ENCODE measurements around the gene CYBRD1.
"Not testable (repeated sequence)": the region's sequence is repeated elsewhere in the genome, so short reads cannot be mapped to it uniquely, and the experiment has no call there.

Gene CYBRD1

GRCh38 chr2:171531291-171531690 is 9.0 kb downstream of the CYBRD1 start:
- Histone ChIP-seq H3K9ac (ENCODE audit: low read length in 2 of 2) (no peak overlapping the region), H3K36me3 (ENCODE audit: control insufficient read depth in 2 of 2, insufficient read depth in 2 of 2, low read length in 2 of 2) (peaks cover 0 to 2% of the 10 kb centered on the region in 2 donors), H3K4me1 (ENCODE audit: control insufficient read depth, insufficient read depth, low read length) (peaks cover 3% of the 10 kb centered on the region), H3K4me3 (ENCODE audit: low read length in 2 of 2) (no peak overlapping the region), H3K27ac (ENCODE audit: low read length) (no peak overlapping the region), H3K27me3 (ENCODE audit: control insufficient read depth in 1 of 2, insufficient read depth in 2 of 2, low read length in 2 of 2) (no peaks in the 10 kb centered on the region), H3K9me3 (ENCODE audit: control insufficient read depth in 2 of 2, low read length in 2 of 2) (no peaks in the 10 kb centered on the region)

DNA sequence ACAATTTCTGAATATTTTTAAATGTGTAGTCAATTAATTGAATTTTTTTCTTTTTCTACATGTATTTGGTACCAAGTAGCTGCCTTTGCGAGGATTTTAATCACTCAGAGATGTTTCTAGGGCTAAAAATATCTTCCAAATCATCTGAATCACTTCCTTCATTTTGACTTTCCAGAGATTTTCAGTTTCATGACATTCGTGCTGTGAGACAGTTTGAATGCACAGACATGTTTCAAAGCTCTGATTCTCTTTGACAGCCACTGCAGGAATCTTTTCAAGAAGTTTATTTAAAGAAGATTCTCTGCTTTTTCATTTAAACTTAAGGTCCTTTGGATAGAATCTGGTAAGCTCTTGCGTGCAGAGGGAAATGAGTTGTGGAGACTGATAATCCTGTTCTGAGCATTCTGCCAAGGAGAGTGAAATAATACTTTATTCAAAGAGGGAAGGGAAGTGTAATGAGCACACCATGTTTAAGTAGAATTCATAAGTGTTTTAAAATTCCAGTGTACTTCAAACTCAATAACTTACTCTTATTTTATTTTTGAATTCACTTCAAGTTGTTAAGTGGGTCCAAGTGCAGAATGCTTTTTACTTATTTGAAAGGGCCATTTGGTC is 9.7 kb downstream of the CYBRD1 start:
- Histone ChIP-seq H3K9me3 (ENCODE audit: control insufficient read depth in 2 of 2, low read length in 2 of 2) (no peaks in the 10 kb centered on the region), H3K27ac (ENCODE audit: low read length) (no peak overlapping the region), H3K9ac (ENCODE audit: low read length in 2 of 2) (no peak overlapping the region), H3K27me3 (ENCODE audit: control insufficient read depth in 1 of 2, insufficient read depth in 2 of 2, low read length in 2 of 2) (no peaks in the 10 kb centered on the region), H3K4me3 (ENCODE audit: low read length in 2 of 2) (no peak overlapping the region), H3K36me3 (ENCODE audit: control insufficient read depth in 2 of 2, insufficient read depth in 2 of 2, low read length in 2 of 2) (peaks cover 0 to 2% of the 10 kb centered on the region in 2 donors), H3K4me1 (ENCODE audit: control insufficient read depth, insufficient read depth, low read length) (peaks cover 3% of the 10 kb centered on the region)

GRCh38 chr2:171533331-171533730 is 11.1 kb downstream of the CYBRD1 start:
- Histone ChIP-seq H3K4me3 (ENCODE audit: low read length in 2 of 2) (no peak overlapping the region), H3K4me1 (ENCODE audit: control insufficient read depth, insufficient read depth, low read length) (peaks cover 3% of the 10 kb centered on the region), H3K27ac (ENCODE audit: low read length) (no peak overlapping the region), H3K9ac (ENCODE audit: low read length in 2 of 2) (no peak overlapping the region), H3K9me3 (ENCODE audit: control insufficient read depth in 2 of 2, low read length in 2 of 2) (no peaks in the 10 kb centered on the region), H3K36me3 (ENCODE audit: control insufficient read depth in 2 of 2, insufficient read depth in 2 of 2, low read length in 2 of 2) (peaks cover 0 to 2% of the 10 kb centered on the region in 2 donors), H3K27me3 (ENCODE audit: control insufficient read depth in 1 of 2, insufficient read depth in 2 of 2, low read length in 2 of 2) (no peaks in the 10 kb centered on the region)

DNA sequence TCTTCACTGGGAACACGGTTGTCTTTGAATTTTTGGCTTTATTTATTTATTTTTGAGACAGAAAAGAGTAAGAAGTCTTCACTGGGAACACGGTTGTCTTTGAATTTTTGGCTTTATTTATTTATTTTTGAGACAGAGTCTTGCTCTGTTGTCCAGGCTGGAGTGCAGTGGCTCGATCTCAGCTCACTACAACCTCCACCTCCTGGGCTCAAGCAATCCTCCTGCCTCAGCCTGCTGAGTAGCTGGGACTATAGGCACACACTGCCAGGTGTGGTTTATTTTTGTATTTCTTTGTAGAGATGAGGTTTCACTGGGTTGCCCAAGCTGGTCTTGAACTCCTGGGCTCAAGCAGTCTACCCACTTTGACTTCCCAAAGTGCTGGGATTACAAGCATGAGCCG is 13.3 kb downstream of the CYBRD1 start:
- not testable (repeated sequence) for H3K4me3 ChIP-seq (ENCODE audit: low read length in 2 of 2); H3K27me3 ChIP-seq (ENCODE audit: control insufficient read depth in 1 of 2, insufficient read depth in 2 of 2, low read length in 2 of 2); H3K4me1 ChIP-seq (ENCODE audit: control insufficient read depth, insufficient read depth, low read length); H3K9ac ChIP-seq (ENCODE audit: low read length in 2 of 2); H3K36me3 ChIP-seq (ENCODE audit: control insufficient read depth in 2 of 2, insufficient read depth in 2 of 2, low read length in 2 of 2); H3K9me3 ChIP-seq (ENCODE audit: control insufficient read depth in 2 of 2, low read length in 2 of 2); H3K27ac ChIP-seq (ENCODE audit: low read length)

GRCh38 chr2:171540437-171540836 is 18.2 kb downstream of the CYBRD1 start:
- Histone ChIP-seq H3K4me3 (ENCODE audit: low read length in 2 of 2) (no peak overlapping the region), H3K36me3 (ENCODE audit: control insufficient read depth in 2 of 2, insufficient read depth in 2 of 2, low read length in 2 of 2) (peaks cover 4 to 13% of the 10 kb centered on the region in 2 donors), H3K27ac (ENCODE audit: low read length) (no peak overlapping the region), H3K9me3 (ENCODE audit: control insufficient read depth in 2 of 2, low read length in 2 of 2) (no peaks in the 10 kb centered on the region), H3K4me1 (ENCODE audit: control insufficient read depth, insufficient read depth, low read length) (no peaks in the 10 kb centered on the region), H3K27me3 (ENCODE audit: control insufficient read depth in 1 of 2, insufficient read depth in 2 of 2, low read length in 2 of 2) (no peaks in the 10 kb centered on the region), H3K9ac (ENCODE audit: low read length in 2 of 2) (no peak overlapping the region)

DNA sequence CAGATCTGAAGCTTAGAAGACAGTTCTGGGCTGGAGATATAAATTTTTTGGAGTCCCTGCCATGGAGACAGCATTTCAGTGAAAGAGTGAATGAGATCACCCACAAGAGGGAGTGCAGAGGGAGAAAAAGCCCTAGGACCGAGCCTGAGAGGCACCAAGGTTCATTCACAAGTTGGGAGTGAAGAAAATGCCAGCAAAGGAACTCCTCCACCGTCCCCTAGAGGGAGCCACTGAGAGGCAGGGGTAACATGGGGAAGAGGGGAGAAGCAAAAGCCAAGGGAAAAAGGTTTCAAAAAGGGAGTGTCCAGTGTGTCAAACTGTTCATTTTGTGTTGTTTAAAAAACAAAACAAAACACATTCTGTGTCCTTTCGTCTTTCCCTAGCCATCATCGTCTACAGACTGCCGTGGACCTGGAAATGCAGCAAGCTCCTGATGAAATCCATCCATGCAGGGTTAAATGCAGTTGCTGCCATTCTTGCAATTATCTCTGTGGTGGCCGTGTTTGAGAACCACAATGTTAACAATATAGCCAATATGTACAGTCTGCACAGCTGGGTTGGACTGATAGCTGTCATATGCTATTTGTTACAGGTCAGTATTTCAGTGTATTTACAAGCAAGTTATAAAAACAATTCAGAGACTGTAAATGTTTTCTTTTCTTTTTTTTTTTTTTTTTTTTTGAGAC is 19.1 kb downstream of the CYBRD1 start:
- Histone ChIP-seq H3K4me1 (ENCODE audit: control insufficient read depth, insufficient read depth, low read length) (no peaks in the 10 kb centered on the region), H3K9me3 (ENCODE audit: control insufficient read depth in 2 of 2, low read length in 2 of 2) (no peaks in the 10 kb centered on the region), H3K4me3 (ENCODE audit: low read length in 2 of 2) (no peak overlapping the region), H3K9ac (ENCODE audit: low read length in 2 of 2) (no peak overlapping the region), H3K27ac (ENCODE audit: low read length) (no peak overlapping the region), H3K36me3 (ENCODE audit: control insufficient read depth in 2 of 2, insufficient read depth in 2 of 2, low read length in 2 of 2) (peaks cover 4 to 13% of the 10 kb centered on the region in 2 donors), H3K27me3 (ENCODE audit: control insufficient read depth in 1 of 2, insufficient read depth in 2 of 2, low read length in 2 of 2) (no peaks in the 10 kb centered on the region)

DNA sequence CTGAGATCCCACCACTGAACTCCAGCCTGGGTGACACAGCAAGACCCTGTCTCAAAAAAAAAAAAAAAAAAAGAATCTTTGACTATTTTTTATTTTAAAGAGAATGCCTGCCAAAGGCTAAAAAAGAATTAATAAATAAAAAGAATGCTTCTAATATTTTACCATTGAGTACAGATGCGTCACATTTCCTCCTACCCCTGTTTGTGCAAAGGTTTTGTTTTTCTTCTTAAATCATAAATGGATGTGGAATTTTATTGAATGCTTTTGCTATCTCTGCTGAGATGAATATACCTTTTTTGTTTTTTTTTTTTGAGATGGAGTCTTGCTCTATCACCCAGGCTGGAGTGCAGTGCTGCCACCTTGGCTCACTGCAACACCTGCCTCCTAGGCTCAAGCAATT is 22.8 kb downstream of the CYBRD1 start:
- Histone ChIP-seq H3K9ac (ENCODE audit: low read length in 2 of 2) (no peak overlapping the region), H3K36me3 (ENCODE audit: control insufficient read depth in 2 of 2, insufficient read depth in 2 of 2, low read length in 2 of 2) (peaks cover 4 to 13% of the 10 kb centered on the region in 2 donors), H3K27ac (ENCODE audit: low read length) (no peak overlapping the region), H3K4me1 (ENCODE audit: control insufficient read depth, insufficient read depth, low read length) (no peaks in the 10 kb centered on the region), H3K9me3 (ENCODE audit: control insufficient read depth in 2 of 2, low read length in 2 of 2) (no peaks in the 10 kb centered on the region), H3K27me3 (ENCODE audit: control insufficient read depth in 1 of 2, insufficient read depth in 2 of 2, low read length in 2 of 2) (no peaks in the 10 kb centered on the region), H3K4me3 (ENCODE audit: low read length in 2 of 2) (no peak overlapping the region)

DNA sequence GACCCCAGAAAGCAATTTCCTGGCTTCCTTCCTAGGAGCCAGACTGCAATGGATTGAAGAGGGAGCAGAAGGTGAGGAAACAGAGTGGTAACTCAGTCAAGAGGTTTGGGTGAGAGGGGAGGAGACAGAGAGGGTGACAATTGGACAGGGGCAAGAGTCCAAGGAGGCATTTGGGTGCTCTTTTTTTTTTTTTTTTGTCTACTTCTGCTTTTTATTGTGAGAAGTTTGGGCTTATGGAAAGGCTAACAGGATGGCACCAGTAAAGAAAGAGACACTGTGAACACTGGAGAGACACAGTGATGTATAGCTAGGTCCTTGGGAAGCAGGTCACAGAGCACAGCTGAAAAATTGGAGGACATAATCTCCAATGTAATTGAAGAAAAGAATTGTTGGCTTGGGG is 25.0 kb downstream of the CYBRD1 start:
- Histone ChIP-seq H3K4me1 (ENCODE audit: control insufficient read depth, insufficient read depth, low read length) (no peaks in the 10 kb centered on the region), H3K27me3 (ENCODE audit: control insufficient read depth in 1 of 2, insufficient read depth in 2 of 2, low read length in 2 of 2) (no peaks in the 10 kb centered on the region), H3K27ac (ENCODE audit: low read length) (no peak overlapping the region), H3K9me3 (ENCODE audit: control insufficient read depth in 2 of 2, low read length in 2 of 2) (no peaks in the 10 kb centered on the region), H3K9ac (ENCODE audit: low read length in 2 of 2) (no peak overlapping the region), H3K4me3 (ENCODE audit: low read length in 2 of 2) (no peak overlapping the region), H3K36me3 (ENCODE audit: control insufficient read depth in 2 of 2, insufficient read depth in 2 of 2, low read length in 2 of 2) (peaks cover 4 to 10% of the 10 kb centered on the region in 2 donors)

GRCh38 chr2:171547720-171548119 is 25.4 kb downstream of the CYBRD1 start:
- H3K9me3 ChIP-seq (ENCODE audit: control insufficient read depth in 2 of 2, low read length in 2 of 2) = no peaks in the 10 kb centered on the region
- no peak overlapping the region for H3K9ac ChIP-seq (ENCODE audit: low read length in 2 of 2)
- H3K4me3 ChIP-seq (ENCODE audit: low read length in 2 of 2) = no peak overlapping the region
- no peak overlapping the region for H3K27ac ChIP-seq (ENCODE audit: low read length)
- no peaks in the 10 kb centered on the region for H3K27me3 ChIP-seq (ENCODE audit: control insufficient read depth in 1 of 2, insufficient read depth in 2 of 2, low read length in 2 of 2)
- no peaks in the 10 kb centered on the region for H3K4me1 ChIP-seq (ENCODE audit: control insufficient read depth, insufficient read depth, low read length)
- peaks cover 0 to 6% of the 10 kb centered on the region in 2 donors for H3K36me3 ChIP-seq (ENCODE audit: control insufficient read depth in 2 of 2, insufficient read depth in 2 of 2, low read length in 2 of 2)

GRCh38 chr2:171550613-171551012 is 28.3 kb downstream of the CYBRD1 start:
- Histone ChIP-seq H3K27ac (ENCODE audit: low read length) (no peak overlapping the region), H3K4me3 (ENCODE audit: low read length in 2 of 2) (no peak overlapping the region), H3K9me3 (ENCODE audit: control insufficient read depth in 2 of 2, low read length in 2 of 2) (no peaks in the 10 kb centered on the region), H3K4me1 (ENCODE audit: control insufficient read depth, insufficient read depth, low read length) (no peaks in the 10 kb centered on the region), H3K27me3 (ENCODE audit: control insufficient read depth in 1 of 2, insufficient read depth in 2 of 2, low read length in 2 of 2) (no peaks in the 10 kb centered on the region), H3K36me3 (ENCODE audit: control insufficient read depth in 2 of 2, insufficient read depth in 2 of 2, low read length in 2 of 2) (peaks cover 8 to 13% of the 10 kb centered on the region in 2 donors), H3K9ac (ENCODE audit: low read length in 2 of 2) (no peak overlapping the region)

DNA sequence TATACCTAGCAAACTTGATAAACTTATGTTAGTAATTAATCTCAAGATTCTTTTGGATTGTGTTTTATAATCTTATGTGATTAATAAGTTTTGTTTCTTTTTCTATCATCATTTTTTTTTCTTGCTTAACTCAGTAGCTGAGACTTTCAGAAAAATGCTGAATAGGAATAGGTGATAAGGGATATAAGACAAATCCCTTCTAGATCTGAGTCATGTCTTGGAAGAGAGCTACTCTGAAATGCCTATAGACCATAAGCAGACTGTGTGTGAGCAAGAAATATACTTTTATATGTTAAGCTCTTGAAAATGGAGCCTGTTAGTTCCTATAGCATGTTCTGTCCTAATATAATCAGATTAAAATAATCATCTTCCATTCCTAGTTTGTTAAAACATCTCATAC is 29.6 kb downstream of the CYBRD1 start:
- Histone ChIP-seq H3K27me3 (ENCODE audit: control insufficient read depth in 1 of 2, insufficient read depth in 2 of 2, low read length in 2 of 2) (no peaks in the 10 kb centered on the region), H3K9ac (ENCODE audit: low read length in 2 of 2) (no peak overlapping the region), H3K4me3 (ENCODE audit: low read length in 2 of 2) (no peak overlapping the region), H3K36me3 (ENCODE audit: control insufficient read depth in 2 of 2, insufficient read depth in 2 of 2, low read length in 2 of 2) (peaks cover 11 to 18% of the 10 kb centered on the region in 2 donors), H3K4me1 (ENCODE audit: control insufficient read depth, insufficient read depth, low read length) (no peaks in the 10 kb centered on the region), H3K27ac (ENCODE audit: low read length) (no peak overlapping the region), H3K9me3 (ENCODE audit: control insufficient read depth in 2 of 2, low read length in 2 of 2) (no peaks in the 10 kb centered on the region)

Data from stomach smooth muscle (tissue), 2 donors.